Measurements from ENCODE around the gene TMCC2. TPM values are rescaled to one million over a fixed set of nuclear protein-coding genes. Genes with fewer than 3 reads are reported as not detected.
A peak's percentile ranks its signal among the peaks of the same experiment; 100 is the strongest.

The TMCC2 gene
- total and polyA plus RNA-seq, 2 of the 4 experiments (the other 2 are of a cell fraction): 2.0 to 4.2 TPM

DNA sequence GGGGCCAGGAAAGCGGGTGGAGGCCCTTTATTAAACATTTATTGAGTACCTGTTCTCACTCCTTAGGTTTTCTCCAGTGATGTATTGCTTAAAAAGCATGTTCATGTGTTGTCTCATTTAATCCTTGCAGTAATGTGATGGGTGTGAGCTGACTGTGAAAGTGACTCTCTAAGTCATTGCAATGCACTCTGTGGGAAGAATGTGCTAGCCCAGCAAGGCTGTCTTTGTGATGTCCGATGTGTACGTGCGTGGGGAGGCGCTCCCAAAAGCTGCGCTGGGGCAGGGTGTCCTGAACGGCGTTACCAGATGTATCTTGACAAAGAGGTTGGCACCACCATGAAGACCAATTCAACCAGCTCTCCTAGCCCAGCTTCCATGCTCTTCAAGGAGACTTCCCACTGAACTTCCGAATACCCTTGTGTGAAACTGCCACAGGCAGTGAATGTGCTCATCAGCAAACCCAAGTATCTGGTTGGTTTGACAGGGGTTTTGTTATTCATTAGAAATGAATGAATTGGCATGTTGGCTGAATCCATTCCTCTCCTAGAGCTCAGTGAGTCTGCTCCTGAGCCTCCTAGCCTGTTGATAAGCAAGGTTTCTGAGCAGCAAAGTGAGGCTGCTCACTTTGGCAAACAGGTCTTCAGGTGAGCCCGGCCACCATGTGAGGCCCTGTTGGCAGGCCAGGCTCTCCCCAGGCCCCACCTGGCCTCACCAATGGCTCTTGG, 65.8 kb downstream of the TMCC2 start:
- H2BK120ac ChIP-seq (ENCODE audit: low read depth, low read length): peak overlapping the region; percentile 100
- peak overlapping the region; percentile 83 for H2BK15ac ChIP-seq (ENCODE audit: low read depth, low read length)
- H3K27ac ChIP-seq (ENCODE audit: insufficient read depth, low read length): peak overlapping the region; percentile 98
- no peaks in the 10 kb centered on the region for H3K36me3 ChIP-seq (ENCODE audit: control insufficient read depth, insufficient read depth, low read length)
- peak overlapping the region; percentile 79 for H2AFZ ChIP-seq (replicated peaks; ENCODE audit: low read length, poor library complexity)
- H3K14ac ChIP-seq (replicated peaks; ENCODE audit: low read depth, low read length): peak overlapping the region; percentile 99
- no peak overlapping the region for H3K4me2 ChIP-seq (ENCODE audit: low read depth, low read length)
- H3K27me3 ChIP-seq (ENCODE audit: control insufficient read depth, insufficient read depth, low read length): no peaks in the 10 kb centered on the region
- POLR2A ChIA-PET (ENCODE audit: unreplicated experiment): no interaction called here
- H4K8ac ChIP-seq (ENCODE audit: low read depth in 2 of 2, low read length in 2 of 2): peak overlapping the region; percentile 91 to 98
- H2AK9ac ChIP-seq (replicated peaks; ENCODE audit: low read depth, low read length, poor library complexity): peak overlapping the region; percentile 94
- peak overlapping the region; percentile 97 for H4K91ac ChIP-seq (ENCODE audit: insufficient read depth, low read depth, low read length)
- H3K9ac ChIP-seq (ENCODE audit: low read depth, low read length): peak overlapping the region; percentile 61
- peak overlapping the region; percentile 99 for H3K4ac ChIP-seq (ENCODE audit: low read depth, low read length)
- ATAC-seq (ENCODE audit: low read depth): no peak
- CTCF ChIA-PET: interaction anchor here (1.9 kb wide), 1 partner anchor 20 kb away, joined by 8 read pairs; no protein-coding TSS in a partner anchor
- no peaks in the 10 kb centered on the region for H3K9me3 ChIP-seq (ENCODE audit: control insufficient read depth, insufficient read depth, low read length)
- no peaks in the 10 kb centered on the region for H4K20me1 ChIP-seq (ENCODE audit: insufficient read depth, low read length)
- peak overlapping the region; percentile 92 for H3K18ac ChIP-seq (ENCODE audit: low read depth, low read length)
- WGBS, 2 experiments (ENCODE audit: extremely low coverage in 2 of 2, insufficient read length in 1 of 2): 95% methylated on average over 5 of the region's 10 CpGs; no CpG with 5 or more reads in 1 of the 2 experiments
- BruUV-seq (replicated peaks): no TSS peak
- H4K5ac ChIP-seq (ENCODE audit: low read depth, low read length): peak overlapping the region; percentile 91
- DNase-seq: no peak
- in situ Hi-C loops (cut with MboI; ENCODE audit: low sequenced_read_pairs) (no loop called here), dilution Hi-C loops (cut with HindIII; ENCODE audit: low sequenced_read_pairs, unreplicated experiment) (no loop called here), intact Hi-C loops (cut with micrococcal nuclease) (loop anchor here (1.0 kb wide), 1 partner anchor 9 kb away; no protein-coding TSS in a partner anchor)
- H3K56ac ChIP-seq (ENCODE audit: extremely low read depth, insufficient read depth, low read length): peak overlapping the region; percentile 94
- H3K23ac ChIP-seq (ENCODE audit: low read depth, low read length): peak overlapping the region; percentile 98
- no peak overlapping the region for H3K4me3 ChIP-seq (ENCODE audit: insufficient read depth, low read depth, low read length)
- peak overlapping the region; percentile 99 for H2AK5ac ChIP-seq (ENCODE audit: low read depth, low read length)
- H3K9me1 ChIP-seq (ENCODE audit: insufficient read depth, low read length): peaks cover 35% of the 10 kb centered on the region
- H3K79me1 ChIP-seq (ENCODE audit: low read depth in 1 of 2, low read length in 2 of 2): peaks cover 13 to 44% of the 10 kb centered on the region in 2 experiments; a peak in 3 of 4 replicates
- H3K4me1 ChIP-seq (ENCODE audit: control insufficient read depth, insufficient read depth, low read length): peaks cover 27% of the 10 kb centered on the region
- peak overlapping the region; percentile 97 for H2BK5ac ChIP-seq (ENCODE audit: low read depth, low read length, poor library complexity, severe bottlenecking)
- peak overlapping the region; percentile 99 for H2BK20ac ChIP-seq (ENCODE audit: low read depth, low read length)
- no peak for TF ChIP-seq CEBPB (IDR thresholded peaks at IDR 0.05; ENCODE audit: low read depth, low read length)
- no peak for TF ChIP-seq POLR2A (IDR thresholded peaks at IDR 0.05; ENCODE audit: low read depth, low read length)
- no peak for TF ChIP-seq RAD21 (IDR thresholded peaks at IDR 0.05; ENCODE audit: low read length)
- TF ChIP-seq, protein P1, sequence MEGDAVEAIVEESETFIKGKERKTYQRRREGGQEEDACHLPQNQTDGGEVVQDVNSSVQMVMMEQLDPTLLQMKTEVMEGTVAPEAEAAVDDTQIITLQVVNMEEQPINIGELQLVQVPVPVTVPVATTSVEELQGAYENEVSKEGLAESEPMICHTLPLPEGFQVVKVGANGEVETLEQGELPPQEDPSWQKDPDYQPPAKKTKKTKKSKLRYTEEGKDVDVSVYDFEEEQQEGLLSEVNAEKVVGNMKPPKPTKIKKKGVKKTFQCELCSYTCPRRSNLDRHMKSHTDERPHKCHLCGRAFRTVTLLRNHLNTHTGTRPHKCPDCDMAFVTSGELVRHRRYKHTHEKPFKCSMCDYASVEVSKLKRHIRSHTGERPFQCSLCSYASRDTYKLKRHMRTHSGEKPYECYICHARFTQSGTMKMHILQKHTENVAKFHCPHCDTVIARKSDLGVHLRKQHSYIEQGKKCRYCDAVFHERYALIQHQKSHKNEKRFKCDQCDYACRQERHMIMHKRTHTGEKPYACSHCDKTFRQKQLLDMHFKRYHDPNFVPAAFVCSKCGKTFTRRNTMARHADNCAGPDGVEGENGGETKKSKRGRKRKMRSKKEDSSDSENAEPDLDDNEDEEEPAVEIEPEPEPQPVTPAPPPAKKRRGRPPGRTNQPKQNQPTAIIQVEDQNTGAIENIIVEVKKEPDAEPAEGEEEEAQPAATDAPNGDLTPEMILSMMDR (conservative IDR thresholded peaks at IDR 0.05; ENCODE audit: low read depth, low read length): no peak
- no peak for TF ChIP-seq RFX5 (IDR thresholded peaks at IDR 0.05; ENCODE audit: low read depth, low read length)
- no peak for TF ChIP-seq MAZ (IDR thresholded peaks at IDR 0.05; ENCODE audit: borderline replicate concordance, low read depth, low read length)
- no peak for TF ChIP-seq RCOR1 (IDR thresholded peaks at IDR 0.05; ENCODE audit: insufficient replicate concordance, low read length)
- no peak for TF ChIP-seq BHLHE40 (IDR thresholded peaks at IDR 0.05; ENCODE audit: low read depth, low read length)
- TF ChIP-seq MXI1 (IDR thresholded peaks at IDR 0.05; ENCODE audit: borderline replicate concordance, low read depth, low read length): no peak
- no peak for TF ChIP-seq CHD1 (IDR thresholded peaks at IDR 0.05; ENCODE audit: low read depth, low read length)
- TF ChIP-seq MAFK (IDR thresholded peaks at IDR 0.05; ENCODE audit: low read depth, low read length): no peak
- TF ChIP-seq NFE2L2 (IDR thresholded peaks at IDR 0.05; ENCODE audit: low read depth, low read length): no peak
- TF ChIP-seq, protein P2, sequence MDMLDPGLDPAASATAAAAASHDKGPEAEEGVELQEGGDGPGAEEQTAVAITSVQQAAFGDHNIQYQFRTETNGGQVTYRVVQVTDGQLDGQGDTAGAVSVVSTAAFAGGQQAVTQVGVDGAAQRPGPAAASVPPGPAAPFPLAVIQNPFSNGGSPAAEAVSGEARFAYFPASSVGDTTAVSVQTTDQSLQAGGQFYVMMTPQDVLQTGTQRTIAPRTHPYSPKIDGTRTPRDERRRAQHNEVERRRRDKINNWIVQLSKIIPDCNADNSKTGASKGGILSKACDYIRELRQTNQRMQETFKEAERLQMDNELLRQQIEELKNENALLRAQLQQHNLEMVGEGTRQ (IDR thresholded peaks at IDR 0.05; ENCODE audit: low read depth, low read length): no peak
- no peak for TF ChIP-seq SMC3 (IDR thresholded peaks at IDR 0.05; ENCODE audit: low read depth, low read length)
- no peak for TF ChIP-seq FOS (IDR thresholded peaks at IDR 0.05; ENCODE audit: low read depth, low read length)
